ENCODE results near the gene CDH26. TPM values are rescaled to one million over a fixed set of nuclear protein-coding genes. Genes with fewer than 3 reads are reported as not detected.

Gene CDH26
- total and polyA plus RNA-seq, 2 experiments from 2014 or later, result 2.0 TPM

GRCh38 chr20:59948828-59949720 lies 9.1 kb upstream of the CDH26 start:
- Histone ChIP-seq H3K27ac (ENCODE audit: low read depth) (no peak overlapping the region), H3K27me3 (ENCODE audit: insufficient read depth) (no peaks in the 10 kb centered on the region), H3K4me1 (ENCODE audit: insufficient read depth) (peaks cover 6% of the 10 kb centered on the region), H3K36me3 (ENCODE audit: insufficient read depth) (no peaks in the 10 kb centered on the region), H3K9me2 (ENCODE audit: insufficient read depth) (no peaks in the 10 kb centered on the region), H3K79me2 (replicated peaks; ENCODE audit: insufficient read depth) (no peaks in the 10 kb centered on the region), H3K4me3 (no peak overlapping the region), H3F3A (replicated peaks; ENCODE audit: low read depth) (no peaks in the 10 kb centered on the region), H2AFZ (no peak overlapping the region), H3K4me2 (no peak overlapping the region), H4K20me1 (replicated peaks; ENCODE audit: insufficient read depth) (no peaks in the 10 kb centered on the region)
- H3K9me3 Mint-ChIP-seq, result no peaks in the 10 kb centered on the region
- no peak overlapping the region for H3K4me3 Mint-ChIP-seq
- peak; percentile 25; the same call in 1 of the 3 replicates for ATAC-seq
- DNase-seq (ENCODE audit: low spot score), result peak; percentile 71
- no peaks in the 10 kb centered on the region for H3K27me3 Mint-ChIP-seq (ENCODE audit: insufficient read depth, low read depth, poor library complexity)
- no peak overlapping the region for H3K27ac Mint-ChIP-seq
- peaks cover 14% of the 10 kb centered on the region for H3K4me1 Mint-ChIP-seq
- H3K36me3 Mint-ChIP-seq (ENCODE audit: low read depth), result peaks cover 13% of the 10 kb centered on the region
- TF ChIP-seq CTCF (conservative IDR thresholded peaks at IDR 0.05; ENCODE audit: low read depth in 2 of 2) (peak; percentile 57 to 68), CREB1 (CRISPR knock-in tag; IDR thresholded peaks at IDR 0.05; ENCODE audit: low read depth) (no peak)

DNA sequence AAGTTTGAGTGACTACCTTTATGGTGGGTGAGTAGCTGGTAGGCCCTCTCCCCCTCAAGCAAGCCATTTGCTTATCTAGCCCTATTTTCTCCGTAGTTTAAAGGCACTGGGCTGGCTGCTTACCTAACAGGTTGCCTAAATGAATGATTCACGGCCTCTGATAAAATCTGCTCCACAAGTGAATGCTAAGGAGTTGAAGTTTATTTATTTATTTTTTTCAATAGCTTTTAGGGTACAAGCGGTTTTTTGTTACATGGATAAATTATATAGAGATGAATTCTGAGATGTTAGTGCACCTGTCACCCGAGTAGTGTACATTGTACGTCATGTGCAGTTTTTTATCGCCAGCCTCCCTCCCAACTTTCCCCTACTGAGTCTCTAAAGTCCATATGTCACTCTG lies 8.3 kb upstream of the CDH26 start:
- Mint-ChIP-seq H3K4me1 (peaks cover 10% of the 10 kb centered on the region), H3K36me3 (ENCODE audit: low read depth) (peaks cover 5% of the 10 kb centered on the region; the same call in 2 of the 3 replicates), H3K4me3 (no peak overlapping the region), H3K9me3 (no peaks in the 10 kb centered on the region), H3K27ac (no peak overlapping the region), H3K27me3 (ENCODE audit: insufficient read depth, low read depth, poor library complexity) (no peaks in the 10 kb centered on the region)
- ATAC-seq (no peak), DNase-seq (ENCODE audit: low spot score) (no peak)
- Histone ChIP-seq H3K27me3 (ENCODE audit: insufficient read depth) (no peaks in the 10 kb centered on the region), H3K36me3 (ENCODE audit: insufficient read depth) (no peaks in the 10 kb centered on the region), H3F3A (replicated peaks; ENCODE audit: low read depth) (no peaks in the 10 kb centered on the region), H2AFZ (no peak overlapping the region), H3K4me1 (ENCODE audit: insufficient read depth) (peaks cover 5% of the 10 kb centered on the region), H4K20me1 (replicated peaks; ENCODE audit: insufficient read depth) (no peaks in the 10 kb centered on the region), H3K27ac (ENCODE audit: low read depth) (no peak overlapping the region), H3K9me2 (ENCODE audit: insufficient read depth) (no peaks in the 10 kb centered on the region), H3K4me2 (no peak overlapping the region), H3K4me3 (no peak overlapping the region), H3K79me2 (replicated peaks; ENCODE audit: insufficient read depth) (no peaks in the 10 kb centered on the region)
- TF ChIP-seq NANOG (IDR thresholded peaks at IDR 0.05; ENCODE audit: borderline replicate concordance) (no peak), CREB1 (CRISPR knock-in tag; IDR thresholded peaks at IDR 0.05; ENCODE audit: low read depth) (no peak), ZNF331 (CRISPR knock-in tag; IDR thresholded peaks at IDR 0.05; ENCODE audit: low read depth) (no peak)
- TF ChIP-seq, protein P1, sequence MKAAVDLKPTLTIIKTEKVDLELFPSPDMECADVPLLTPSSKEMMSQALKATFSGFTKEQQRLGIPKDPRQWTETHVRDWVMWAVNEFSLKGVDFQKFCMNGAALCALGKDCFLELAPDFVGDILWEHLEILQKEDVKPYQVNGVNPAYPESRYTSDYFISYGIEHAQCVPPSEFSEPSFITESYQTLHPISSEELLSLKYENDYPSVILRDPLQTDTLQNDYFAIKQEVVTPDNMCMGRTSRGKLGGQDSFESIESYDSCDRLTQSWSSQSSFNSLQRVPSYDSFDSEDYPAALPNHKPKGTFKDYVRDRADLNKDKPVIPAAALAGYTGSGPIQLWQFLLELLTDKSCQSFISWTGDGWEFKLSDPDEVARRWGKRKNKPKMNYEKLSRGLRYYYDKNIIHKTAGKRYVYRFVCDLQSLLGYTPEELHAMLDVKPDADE (IDR thresholded peaks at IDR 0.05), result no peak

- Histone ChIP-seq H4K20me1 (replicated peaks; ENCODE audit: insufficient read depth) (no peaks in the 10 kb centered on the region), H3K27ac (ENCODE audit: low read depth) (no peak overlapping the region), H3K27me3 (ENCODE audit: insufficient read depth) (no peaks in the 10 kb centered on the region), H3K36me3 (ENCODE audit: insufficient read depth) (no peaks in the 10 kb centered on the region), H3K4me3 (no peak overlapping the region), H3K4me1 (ENCODE audit: insufficient read depth) (no peaks in the 10 kb centered on the region), H2AFZ (no peak overlapping the region), H3K4me2 (no peak overlapping the region), H3K79me2 (replicated peaks; ENCODE audit: insufficient read depth) (no peaks in the 10 kb centered on the region), H3F3A (replicated peaks; ENCODE audit: low read depth) (no peaks in the 10 kb centered on the region), H3K9me2 (ENCODE audit: insufficient read depth) (no peaks in the 10 kb centered on the region)
- Mint-ChIP-seq H3K9me3 (no peaks in the 10 kb centered on the region), H3K4me1 (peaks cover 5% of the 10 kb centered on the region; the same call in 1 of the 3 replicates), H3K4me3 (no peak overlapping the region), H3K36me3 (ENCODE audit: low read depth) (no peaks in the 10 kb centered on the region), H3K27me3 (ENCODE audit: insufficient read depth, low read depth, poor library complexity) (no peaks in the 10 kb centered on the region), H3K27ac (no peak overlapping the region)
- no peak for ATAC-seq
- no peak for DNase-seq (ENCODE audit: low spot score)
- TF ChIP-seq NANOG (IDR thresholded peaks at IDR 0.05; ENCODE audit: borderline replicate concordance) (no peak), STAT1 (IDR thresholded peaks at IDR 0.05; ENCODE audit: unreplicated experiment) (no peak), EZH2 (IDR thresholded peaks at IDR 0.05; ENCODE audit: low read depth, unreplicated experiment) (no peak), JUNB (IDR thresholded peaks at IDR 0.05; ENCODE audit: unreplicated experiment) (no peak), ZNF114 (CRISPR knock-in tag; IDR thresholded peaks at IDR 0.05) (no peak), CTCF (conservative IDR thresholded peaks at IDR 0.05; ENCODE audit: low read depth in 2 of 2) (no peak)
- TF ChIP-seq, protein P1 (IDR thresholded peaks at IDR 0.05), result no peak
Observed at GRCh38 chr20:59954718-59955117, 3.5 kb upstream of the CDH26 start.
